HG02763 (cell line): ENCODE measurements around the gene BAHCC1.
A peak's percentile ranks its signal among the peaks of the same experiment; 100 is the strongest.

Source experiments
- ATAC-seq: cut with Tn5 transposase; IDR thresholded peaks from one replicate; pipeline ENCODE4 v1.9.1; 2021; ENCODE audit warnings: mild to moderate bottlenecking, moderate library complexity; ENCODE audit not compliant: unreplicated experiment

Gene BAHCC1

GRCh38 chr17:81511804-81512561 is 116.7 kb downstream of the BAHCC1 start:
- peak; percentile 1 for ATAC-seq

GRCh38 chr17:81512562-81513371 is 117.5 kb downstream of the BAHCC1 start, which contains the start of gene ACTG1:
TSS of gene ACTG1 (minus strand) at chr17:81512799. CDS start at chr17:81512354, 445 bp downstream.
- ATAC-seq: peak; percentile 44

- ATAC-seq: peak; percentile 0
Observed at GRCh38 chr17:81513372-81513752, 118.1 kb downstream of the BAHCC1 start.

GRCh38 chr17:81513753-81514488 is 118.7 kb downstream of the BAHCC1 start:
- no peak for ATAC-seq

- no peak for ATAC-seq
Observed at GRCh38 chr17:81514489-81514738, 119.2 kb downstream of the BAHCC1 start.

GRCh38 chr17:81514739-81515529 is 119.7 kb downstream of the BAHCC1 start:
- peak; percentile 24 for ATAC-seq

GRCh38 chr17:81515530-81516041 is 120.3 kb downstream of the BAHCC1 start:
- no peak for ATAC-seq
